HG03457 (cell line): ENCODE measurements around the gene ANKRD34A.

ENCODE experiments used
- ATAC-seq: cut with Tn5 transposase; IDR thresholded peaks from one replicate; pipeline ENCODE4 v1.9.1; 2021; ENCODE audit warnings: moderate number of reproducible peaks; ENCODE audit not compliant: unreplicated experiment

The ANKRD34A gene

GRCh38 chr1:145991735-145992412 lies 27.5 kb upstream of the ANKRD34A start:
- ATAC-seq, result no peak

GRCh38 chr1:145990249-145990855 lies 26.0 kb upstream of the ANKRD34A start:
- no peak for ATAC-seq

- no peak for ATAC-seq
Measured at GRCh38 chr1:145988773-145989172, 24.4 kb upstream of the ANKRD34A start.

- no peak for ATAC-seq
Measured at GRCh38 chr1:145987926-145988325, 23.6 kb upstream of the ANKRD34A start.

- no peak for ATAC-seq
Measured at GRCh38 chr1:145986551-145986950, 22.2 kb upstream of the ANKRD34A start.

- ATAC-seq, result no peak
Measured at GRCh38 chr1:145985502-145986439, 21.4 kb upstream of the ANKRD34A start.

- ATAC-seq, result no peak
Measured at GRCh38 chr1:145985129-145985501, 20.7 kb upstream of the ANKRD34A start.

- no peak for ATAC-seq
Measured at GRCh38 chr1:145983960-145984830, 19.8 kb upstream of the ANKRD34A start.

GRCh38 chr1:145983206-145983675 lies 18.9 kb upstream of the ANKRD34A start:
- no peak for ATAC-seq

GRCh38 chr1:145982010-145982723 lies 17.8 kb upstream of the ANKRD34A start:
- ATAC-seq, result no peak

- no peak for ATAC-seq
Measured at GRCh38 chr1:145980457-145980994, 16.2 kb upstream of the ANKRD34A start.

GRCh38 chr1:145979746-145980456 lies 15.5 kb upstream of the ANKRD34A start:
- no peak for ATAC-seq

- ATAC-seq, result peak; percentile 78
Measured at GRCh38 chr1:145978854-145979745, 14.7 kb upstream of the ANKRD34A start.

- no peak for ATAC-seq
Measured at GRCh38 chr1:145978471-145978853, 14.1 kb upstream of the ANKRD34A start.

GRCh38 chr1:145977486-145978470 lies 13.4 kb upstream of the ANKRD34A start:
- ATAC-seq, result no peak

- no peak for ATAC-seq
Measured at GRCh38 chr1:145977016-145977415, 12.6 kb upstream of the ANKRD34A start.

- ATAC-seq, result no peak
Measured at GRCh38 chr1:145975216-145975615, 10.8 kb upstream of the ANKRD34A start.
